GM21367 (cell line): ENCODE data around the gene FUT3.

Experiments used
- ATAC-seq: cut with Tn5 transposase; IDR thresholded peaks from one replicate; pipeline ENCODE4 v1.9.1; 2021; ENCODE audit not compliant: unreplicated experiment

FUT3 gene

DNA sequence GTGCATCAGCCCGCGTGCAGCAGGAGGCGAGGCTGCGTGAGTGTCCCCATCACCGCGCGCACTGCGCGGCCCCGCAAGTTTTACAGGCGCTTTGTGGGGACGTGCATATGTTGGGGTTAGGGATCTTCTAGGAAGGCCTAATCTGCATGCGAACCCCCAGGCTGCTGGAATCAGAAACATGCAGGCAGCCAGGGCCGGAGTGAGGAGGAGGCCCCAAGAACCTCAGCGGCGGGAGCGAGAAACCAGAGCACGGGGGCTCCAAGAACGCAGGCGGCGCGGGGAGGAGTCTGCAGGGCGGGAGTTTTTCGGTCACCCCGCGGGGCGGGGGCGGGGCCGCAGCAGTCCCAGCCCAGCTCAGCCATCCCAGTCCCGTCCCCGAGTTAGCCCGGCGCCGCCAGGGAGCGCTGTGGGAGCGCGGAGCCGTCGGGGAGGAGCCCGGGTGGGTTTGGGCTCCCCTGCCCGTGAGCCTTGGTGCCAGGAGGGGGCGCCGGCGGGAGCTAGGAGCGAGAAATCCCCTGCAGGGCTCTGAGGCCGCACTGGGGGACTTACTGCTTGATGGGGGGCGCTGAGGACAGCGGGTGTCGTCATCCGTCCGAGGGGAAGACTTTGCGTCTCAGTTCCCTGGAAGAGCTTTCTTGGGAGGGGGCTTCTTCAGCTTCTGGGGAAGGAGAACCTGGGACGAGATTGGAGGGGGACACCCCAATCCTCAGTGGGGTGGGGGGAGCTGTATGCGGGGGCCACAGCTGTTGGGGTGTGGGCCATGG, 47.3 kb downstream of the FUT3 start:
- peak; percentile 46 for ATAC-seq

DNA sequence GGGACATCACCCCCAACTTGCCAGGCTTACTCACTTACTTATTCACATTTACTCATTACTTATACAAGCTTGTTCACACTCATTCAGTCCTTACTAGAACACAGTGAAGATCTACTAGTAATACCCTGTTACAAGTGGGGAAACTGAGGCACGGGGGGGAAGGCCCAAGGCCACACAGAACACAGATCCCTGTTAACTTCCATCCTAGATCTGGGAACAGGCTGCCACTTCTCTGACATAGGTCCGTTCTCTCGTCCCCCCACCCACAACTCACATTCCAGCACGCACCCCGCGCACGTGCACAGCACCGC, 47.9 kb downstream of the FUT3 start:
- no peak for ATAC-seq

- ATAC-seq = no peak
Measured at GRCh38 chr19:5801796-5802619, 49.2 kb downstream of the FUT3 start.

DNA sequence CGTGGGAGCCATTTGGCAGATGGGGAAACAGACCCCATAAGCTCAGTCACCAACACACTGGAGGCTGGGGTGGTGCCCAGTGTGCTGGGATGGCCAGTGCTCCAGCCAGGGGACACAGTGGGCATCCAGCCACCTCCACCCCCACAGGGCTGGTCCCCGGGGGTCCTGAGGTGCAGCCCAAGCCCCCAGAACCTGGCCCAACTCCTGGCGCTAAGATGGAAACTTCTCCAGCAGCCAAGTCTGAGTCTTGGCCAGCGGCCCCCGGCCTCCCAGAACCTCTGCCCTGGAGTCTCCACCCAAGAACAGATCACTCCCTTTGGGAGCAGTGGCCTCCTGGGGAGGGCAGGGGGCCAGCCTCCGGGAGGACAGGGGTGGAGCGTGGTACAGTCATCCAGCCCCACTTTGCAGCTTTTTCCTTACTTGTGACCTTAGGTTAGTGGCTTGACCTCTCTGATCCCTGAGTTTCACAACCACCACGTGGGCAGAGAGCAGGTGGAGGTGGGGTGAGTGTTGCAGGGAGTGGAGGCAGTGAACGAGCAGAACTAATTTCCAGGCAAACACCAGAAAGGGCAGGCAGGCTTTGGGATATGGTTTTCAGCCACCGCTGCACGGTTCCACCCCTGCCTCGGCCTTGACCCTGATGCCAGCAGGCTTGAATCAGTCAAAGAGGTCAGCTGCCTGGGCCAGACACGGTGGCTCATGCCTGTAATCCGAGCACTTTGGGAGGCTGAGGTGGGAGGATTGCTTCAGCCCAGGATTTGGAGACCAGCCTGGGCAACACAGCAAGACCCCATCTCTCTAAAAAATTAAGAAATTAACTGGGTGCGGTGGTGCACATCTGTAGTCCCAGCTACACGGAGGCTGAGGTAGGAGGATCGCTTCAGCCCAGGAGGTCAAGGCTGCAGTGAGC, 50.6 kb downstream of the FUT3 start:
- ATAC-seq = no peak

DNA sequence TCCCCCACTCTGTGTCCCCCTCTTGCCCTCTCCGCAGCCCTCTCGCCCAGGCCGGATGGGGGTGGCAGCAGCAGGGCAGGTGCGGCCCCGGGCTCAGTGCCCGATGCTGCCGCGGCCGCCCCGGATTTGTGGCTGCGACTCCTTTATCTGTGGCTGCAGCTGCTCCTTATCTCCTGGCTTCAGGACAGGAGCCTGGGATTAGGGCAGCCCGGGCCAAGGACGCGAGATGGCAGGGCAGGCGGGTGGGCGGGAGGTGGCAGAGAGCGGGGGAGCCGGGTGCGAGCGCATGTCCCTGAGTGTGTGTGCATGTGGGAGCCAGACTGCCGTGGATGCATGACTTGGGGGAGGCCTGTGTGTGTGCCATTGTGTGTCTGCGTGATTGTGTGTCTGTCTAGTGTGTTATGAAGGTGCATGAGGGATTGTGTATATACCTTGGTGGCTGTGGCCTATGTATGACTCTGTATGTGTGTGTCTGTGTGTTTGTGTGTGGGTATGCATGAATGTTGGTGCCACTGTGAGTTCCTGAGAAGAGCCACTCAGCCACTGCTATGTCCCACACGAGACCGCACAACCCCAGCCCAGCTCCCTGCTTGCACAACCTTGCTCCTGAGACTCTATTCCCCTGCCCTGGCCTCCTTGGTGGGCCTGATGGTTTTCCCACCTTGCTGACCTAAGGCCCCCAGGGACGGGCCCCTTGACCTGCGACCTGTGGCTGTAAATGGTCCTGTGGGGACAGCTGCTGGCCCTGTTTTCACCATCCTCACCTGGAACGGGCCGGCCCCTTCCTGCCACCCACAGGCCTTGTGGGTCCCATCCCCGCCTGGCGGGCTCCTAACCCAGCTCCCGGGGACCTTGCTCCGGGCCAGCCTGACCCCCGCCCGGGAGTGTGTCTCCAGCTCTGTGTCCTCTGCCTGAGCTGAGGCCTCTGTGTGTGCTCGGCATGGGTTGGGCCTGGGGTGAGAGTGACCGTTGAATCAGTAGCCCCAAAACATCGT, 51.7 kb downstream of the FUT3 start:
- no peak for ATAC-seq

- no peak for ATAC-seq
Measured at GRCh38 chr19:5798244-5798643, 53.0 kb downstream of the FUT3 start.

DNA sequence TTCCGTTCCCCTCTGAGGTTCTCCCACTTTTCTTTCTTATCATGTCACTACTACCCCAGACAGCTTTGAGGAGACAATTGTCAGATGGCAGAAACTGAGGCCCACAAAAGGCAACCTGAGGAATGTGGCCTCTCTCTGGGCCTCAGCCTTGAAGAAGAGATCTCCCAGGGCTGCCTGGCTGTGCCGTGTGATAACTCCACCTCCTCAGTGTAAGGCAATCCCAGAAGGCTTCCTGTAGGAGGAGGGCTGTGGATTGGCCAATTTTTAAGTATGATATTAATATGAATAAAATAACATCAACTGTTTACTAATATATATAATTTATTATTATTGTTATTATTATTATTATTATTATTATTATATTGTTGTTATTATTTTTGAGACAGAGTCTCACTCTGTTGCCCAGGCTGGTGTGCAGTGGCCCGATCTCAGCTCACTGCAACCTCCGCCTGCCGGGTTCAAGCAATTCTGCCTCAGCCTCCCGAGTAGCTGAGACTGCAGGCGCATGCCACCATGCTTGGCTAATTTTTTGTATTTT, 55.8 kb downstream of the FUT3 start:
- ATAC-seq = no peak

GRCh38 chr19:5793188-5793587, 58.1 kb downstream of the FUT3 start:
- ATAC-seq = no peak
